ENCODE measurements around the gene PRRC1. TPM values are rescaled to one million over a fixed set of nuclear protein-coding genes. Genes with fewer than 3 reads are reported as not detected.
"Not testable (repeated sequence)": the region's sequence is repeated elsewhere in the genome, so short reads cannot be mapped to it uniquely, and the experiment has no call there.

The PRRC1 gene
- polyA plus RNA-seq, 1 of the 3 experiments (the other 2 are of a cell fraction), result 26.6 TPM

DNA sequence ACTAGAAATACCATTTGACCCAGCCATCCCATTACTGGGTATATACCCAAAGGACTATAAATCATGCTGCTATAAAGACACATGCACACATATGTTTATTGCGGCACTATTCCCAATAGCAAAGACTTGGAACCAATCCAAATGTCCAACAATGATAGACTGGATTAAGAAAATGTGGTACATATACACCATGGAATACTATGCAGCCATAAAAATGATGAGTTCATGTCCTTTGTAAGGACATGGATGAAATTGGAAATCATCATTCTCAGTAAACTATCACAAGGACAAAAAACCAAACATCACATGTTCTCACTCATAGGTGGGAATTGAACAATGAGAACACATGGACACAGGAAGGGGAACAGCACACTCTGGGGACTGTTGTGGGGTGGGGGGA, 27.8 kb downstream of the PRRC1 start:
- H3K4me1 ChIP-seq (ENCODE audit: control insufficient read depth in 1 of 2, insufficient read depth in 2 of 2, low read depth in 1 of 2, low read length in 1 of 2); H3K27ac ChIP-seq (ENCODE audit: low read depth in 2 of 2, low read length in 1 of 2); DNase-seq; H3K27me3 ChIP-seq (ENCODE audit: insufficient read depth); H3K9me2 ChIP-seq; CTCF ChIA-PET; H2AFZ ChIP-seq (ENCODE audit: low read depth); POLR2A ChIA-PET; H3F3A ChIP-seq (replicated peaks; ENCODE audit: insufficient read depth); H3K9me3 ChIP-seq; H3K4me3 ChIP-seq (ENCODE audit: low read depth in 2 of 2, low read length in 1 of 2); H3K9ac ChIP-seq; H3K4me2 ChIP-seq: not testable (repeated sequence)
- H4K20me1 ChIP-seq (ENCODE audit: insufficient read depth), result peaks cover 14% of the 10 kb centered on the region
- H3K79me2 ChIP-seq (ENCODE audit: insufficient read depth), result peaks cover 54% of the 10 kb centered on the region
- WGBS (ENCODE audit: low lambda C conversion rate), result no CpG with 5 or more reads among the region's 1 CpG
- H3K36me3 ChIP-seq (replicated peaks in 1 of 2; ENCODE audit: control insufficient read depth in 1 of 2, insufficient read depth in 2 of 2, low read length in 1 of 2), result peaks cover 38 to 52% of the 10 kb centered on the region in 2 experiments

DNA sequence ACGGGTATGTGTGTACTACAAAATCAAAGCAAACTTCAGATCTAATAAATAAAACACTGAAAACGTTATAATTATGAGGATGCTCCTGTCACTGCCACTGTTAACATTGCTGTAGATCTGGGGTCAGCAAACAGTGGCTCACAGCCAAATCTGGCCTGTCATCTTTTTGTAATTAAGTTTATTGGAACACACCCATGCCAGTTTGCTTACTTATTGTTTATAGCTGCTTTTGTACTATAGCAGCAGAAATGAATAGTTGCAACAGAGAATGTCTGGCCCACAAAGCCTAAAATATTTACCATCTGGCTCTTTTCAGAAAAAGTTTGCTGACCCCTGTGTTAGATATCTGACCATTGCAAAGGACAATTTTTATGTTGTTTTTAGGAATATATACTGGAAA, 32.1 kb downstream of the PRRC1 start:
- Histone ChIP-seq H3K9me2 (no peaks in the 10 kb centered on the region), H3K27me3 (ENCODE audit: insufficient read depth) (no peaks in the 10 kb centered on the region), H3K4me2 (no peak overlapping the region), H3K36me3 (replicated peaks in 1 of 2; ENCODE audit: control insufficient read depth in 1 of 2, insufficient read depth in 2 of 2, low read length in 1 of 2) (peaks cover 79 to 87% of the 10 kb centered on the region in 2 experiments), H3F3A (replicated peaks; ENCODE audit: insufficient read depth) (no peaks in the 10 kb centered on the region), H4K20me1 (ENCODE audit: insufficient read depth) (peaks cover 14% of the 10 kb centered on the region), H3K27ac (ENCODE audit: low read depth in 2 of 2, low read length in 1 of 2) (no peak overlapping the region), H3K4me1 (ENCODE audit: control insufficient read depth in 1 of 2, insufficient read depth in 2 of 2, low read depth in 1 of 2, low read length in 1 of 2) (peaks cover 0 to 3% of the 10 kb centered on the region in 2 experiments; a peak in 2 of 4 replicates), H3K4me3 (ENCODE audit: low read depth in 2 of 2, low read length in 1 of 2) (no peak overlapping the region), H2AFZ (ENCODE audit: low read depth) (no peak overlapping the region), H3K9me3 (no peaks in the 10 kb centered on the region), H3K79me2 (ENCODE audit: insufficient read depth) (peaks cover 24% of the 10 kb centered on the region), H3K9ac (no peak overlapping the region)
- TF ChIP-seq CHD2 (IDR thresholded peaks at IDR 0.05; ENCODE audit: low read length, partially characterized antibody) (peak; percentile 34), YY1 (IDR thresholded peaks at IDR 0.05; ENCODE audit: low read depth) (no peak), GATA2 (CRISPR knock-in tag; IDR thresholded peaks at IDR 0.05) (peak; percentile 25; the same call in 1 of the 2 replicates), RCOR1 (IDR thresholded peaks at IDR 0.05; ENCODE audit: low read length) (peak; percentile 23; the same call in 1 of the 2 replicates), FOXJ3 (CRISPR knock-in tag; IDR thresholded peaks at IDR 0.05) (no peak)
- DNase-seq, result peak; percentile 33
- POLR2A ChIA-PET, result no interaction called here
- WGBS (ENCODE audit: low lambda C conversion rate), result 52% methylated on average over 2 of the region's 2 CpGs
- CTCF ChIA-PET, result interaction anchor here (1.4 to 2.1 kb wide), 3 partner anchors 13 to 19 kb away, joined by 4 to 12 read pairs (median 5); no protein-coding TSS in a partner anchor

DNA sequence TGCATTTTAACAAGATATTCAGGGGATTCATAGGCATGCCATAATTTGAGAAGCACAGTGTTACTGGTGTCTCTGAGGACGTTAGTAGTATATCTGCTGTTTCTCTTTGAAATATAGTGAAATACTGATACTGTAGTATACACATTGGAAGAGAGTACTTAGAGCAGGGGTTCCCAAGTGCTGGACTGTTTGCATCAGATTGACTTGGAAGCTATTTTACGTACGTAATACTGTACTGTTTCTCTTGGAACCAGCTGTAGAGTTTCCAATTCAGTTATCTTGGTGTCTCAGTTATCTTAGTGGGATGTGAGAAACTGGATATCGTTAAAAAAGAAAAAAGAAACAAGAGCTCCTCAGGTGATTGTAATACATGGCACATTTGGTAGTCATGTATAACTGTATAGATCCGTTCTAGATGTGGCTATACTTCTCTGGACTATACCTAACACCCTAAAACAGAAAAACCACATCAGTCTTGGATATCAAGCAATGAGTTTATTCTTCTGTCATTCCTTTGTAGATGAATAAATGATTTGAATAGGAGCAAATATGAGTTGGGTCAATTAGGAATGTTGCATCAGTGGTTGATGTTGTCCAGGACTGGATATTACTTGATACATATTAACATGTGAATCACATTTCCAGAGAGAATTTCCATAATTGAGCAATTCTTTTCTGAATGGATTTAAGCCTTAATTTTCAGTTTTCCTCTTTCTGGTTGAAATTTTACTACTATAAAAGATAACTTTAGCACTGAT, 33.4 kb downstream of the PRRC1 start:
- DNase-seq, result no peak
- Histone ChIP-seq H3K9ac (no peak overlapping the region), H3K9me3 (no peaks in the 10 kb centered on the region), H3K36me3 (replicated peaks in 1 of 2; ENCODE audit: control insufficient read depth in 1 of 2, insufficient read depth in 2 of 2, low read length in 1 of 2) (peaks cover 86 to 90% of the 10 kb centered on the region in 2 experiments), H3K4me3 (ENCODE audit: low read depth in 2 of 2, low read length in 1 of 2) (no peak overlapping the region), H3F3A (replicated peaks; ENCODE audit: insufficient read depth) (no peaks in the 10 kb centered on the region), H2AFZ (ENCODE audit: low read depth) (no peak overlapping the region), H3K79me2 (ENCODE audit: insufficient read depth) (peaks cover 11% of the 10 kb centered on the region), H3K4me1 (ENCODE audit: control insufficient read depth in 1 of 2, insufficient read depth in 2 of 2, low read depth in 1 of 2, low read length in 1 of 2) (peaks cover 0 to 3% of the 10 kb centered on the region in 2 experiments; a peak in 2 of 4 replicates), H3K4me2 (no peak overlapping the region), H3K9me2 (no peaks in the 10 kb centered on the region), H4K20me1 (ENCODE audit: insufficient read depth) (peaks cover 12% of the 10 kb centered on the region), H3K27ac (ENCODE audit: low read depth in 2 of 2, low read length in 1 of 2) (no peak overlapping the region), H3K27me3 (ENCODE audit: insufficient read depth) (no peaks in the 10 kb centered on the region)
- 95% methylated on average over 5 of the region's 5 CpGs for WGBS (ENCODE audit: low lambda C conversion rate)
- POLR2A ChIA-PET, result no interaction called here
- CTCF ChIA-PET, result interaction anchor here (1.4 to 2.1 kb wide), 3 partner anchors 12 to 20 kb away, joined by 4 to 12 read pairs (median 5); no protein-coding TSS in a partner anchor
- TF ChIP-seq CHD2 (IDR thresholded peaks at IDR 0.05; ENCODE audit: low read length, partially characterized antibody), result no peak
- no peak for TF ChIP-seq EP300 (IDR thresholded peaks at IDR 0.05; ENCODE audit: borderline replicate concordance in 1 of 2, low read depth in 1 of 2, low read length in 1 of 2)
- no peak for TF ChIP-seq RCOR1 (IDR thresholded peaks at IDR 0.05; ENCODE audit: low read length)
- TF ChIP-seq, protein P1, sequence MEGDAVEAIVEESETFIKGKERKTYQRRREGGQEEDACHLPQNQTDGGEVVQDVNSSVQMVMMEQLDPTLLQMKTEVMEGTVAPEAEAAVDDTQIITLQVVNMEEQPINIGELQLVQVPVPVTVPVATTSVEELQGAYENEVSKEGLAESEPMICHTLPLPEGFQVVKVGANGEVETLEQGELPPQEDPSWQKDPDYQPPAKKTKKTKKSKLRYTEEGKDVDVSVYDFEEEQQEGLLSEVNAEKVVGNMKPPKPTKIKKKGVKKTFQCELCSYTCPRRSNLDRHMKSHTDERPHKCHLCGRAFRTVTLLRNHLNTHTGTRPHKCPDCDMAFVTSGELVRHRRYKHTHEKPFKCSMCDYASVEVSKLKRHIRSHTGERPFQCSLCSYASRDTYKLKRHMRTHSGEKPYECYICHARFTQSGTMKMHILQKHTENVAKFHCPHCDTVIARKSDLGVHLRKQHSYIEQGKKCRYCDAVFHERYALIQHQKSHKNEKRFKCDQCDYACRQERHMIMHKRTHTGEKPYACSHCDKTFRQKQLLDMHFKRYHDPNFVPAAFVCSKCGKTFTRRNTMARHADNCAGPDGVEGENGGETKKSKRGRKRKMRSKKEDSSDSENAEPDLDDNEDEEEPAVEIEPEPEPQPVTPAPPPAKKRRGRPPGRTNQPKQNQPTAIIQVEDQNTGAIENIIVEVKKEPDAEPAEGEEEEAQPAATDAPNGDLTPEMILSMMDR (IDR thresholded peaks at IDR 0.05), result no peak
- TF ChIP-seq SMC3 (IDR thresholded peaks at IDR 0.05; ENCODE audit: low read depth, low read length), result no peak
- TF ChIP-seq MEF2A (IDR thresholded peaks at IDR 0.05; ENCODE audit: borderline replicate concordance, low read depth), result no peak
- TF ChIP-seq TEAD4 (IDR thresholded peaks at IDR 0.05; ENCODE audit: borderline replicate concordance, insufficient read depth), result no peak
- TF ChIP-seq RAD21 (IDR thresholded peaks at IDR 0.05; ENCODE audit: low read length), result no peak
- TF ChIP-seq FOXJ3 (CRISPR knock-in tag; IDR thresholded peaks at IDR 0.05), result no peak
- no peak for TF ChIP-seq NFIC (IDR thresholded peaks at IDR 0.05; ENCODE audit: borderline replicate concordance)
- TF ChIP-seq RFX5 (IDR thresholded peaks at IDR 0.05; ENCODE audit: low read length), result no peak
- TF ChIP-seq JUND (IDR thresholded peaks at IDR 0.05), result no peak
- TF ChIP-seq, protein P2, sequence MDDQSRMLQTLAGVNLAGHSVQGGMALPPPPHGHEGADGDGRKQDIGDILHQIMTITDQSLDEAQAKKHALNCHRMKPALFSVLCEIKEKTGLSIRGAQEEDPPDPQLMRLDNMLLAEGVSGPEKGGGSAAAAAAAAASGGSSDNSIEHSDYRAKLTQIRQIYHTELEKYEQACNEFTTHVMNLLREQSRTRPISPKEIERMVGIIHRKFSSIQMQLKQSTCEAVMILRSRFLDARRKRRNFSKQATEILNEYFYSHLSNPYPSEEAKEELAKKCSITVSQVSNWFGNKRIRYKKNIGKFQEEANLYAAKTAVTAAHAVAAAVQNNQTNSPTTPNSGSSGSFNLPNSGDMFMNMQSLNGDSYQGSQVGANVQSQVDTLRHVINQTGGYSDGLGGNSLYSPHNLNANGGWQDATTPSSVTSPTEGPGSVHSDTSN (IDR thresholded peaks at IDR 0.05), result no peak
- no peak for TF ChIP-seq POLR2AphosphoS5 (IDR thresholded peaks at IDR 0.05; ENCODE audit: low read depth, low read length)
- TF ChIP-seq SIN3A (IDR thresholded peaks at IDR 0.05; ENCODE audit: borderline replicate concordance, low read depth, low read length), result no peak
- TF ChIP-seq GABPA (IDR thresholded peaks at IDR 0.05; ENCODE audit: low read depth), result no peak
- TF ChIP-seq, protein P3, sequence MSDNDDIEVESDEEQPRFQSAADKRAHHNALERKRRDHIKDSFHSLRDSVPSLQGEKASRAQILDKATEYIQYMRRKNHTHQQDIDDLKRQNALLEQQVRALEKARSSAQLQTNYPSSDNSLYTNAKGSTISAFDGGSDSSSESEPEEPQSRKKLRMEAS (IDR thresholded peaks at IDR 0.05; ENCODE audit: low read depth), result no peak
- no peak for TF ChIP-seq RXRA (IDR thresholded peaks at IDR 0.05; ENCODE audit: borderline replicate concordance, low read depth)

Measured in SK-N-SH (cell line).